Activated CD8-positive, alpha-beta memory T cell treated with anti-CD3 and anti-CD28 coated beads, Interleukin-2, amount 50 U/mL, for 48 hours (primary cell): ENCODE results near the gene MPV17L2.

Experiments used
- DNase-seq: peaks from one replicate; pipeline ENCODE4 v3.0.0-alpha.2; 2020

Gene MPV17L2

DNA sequence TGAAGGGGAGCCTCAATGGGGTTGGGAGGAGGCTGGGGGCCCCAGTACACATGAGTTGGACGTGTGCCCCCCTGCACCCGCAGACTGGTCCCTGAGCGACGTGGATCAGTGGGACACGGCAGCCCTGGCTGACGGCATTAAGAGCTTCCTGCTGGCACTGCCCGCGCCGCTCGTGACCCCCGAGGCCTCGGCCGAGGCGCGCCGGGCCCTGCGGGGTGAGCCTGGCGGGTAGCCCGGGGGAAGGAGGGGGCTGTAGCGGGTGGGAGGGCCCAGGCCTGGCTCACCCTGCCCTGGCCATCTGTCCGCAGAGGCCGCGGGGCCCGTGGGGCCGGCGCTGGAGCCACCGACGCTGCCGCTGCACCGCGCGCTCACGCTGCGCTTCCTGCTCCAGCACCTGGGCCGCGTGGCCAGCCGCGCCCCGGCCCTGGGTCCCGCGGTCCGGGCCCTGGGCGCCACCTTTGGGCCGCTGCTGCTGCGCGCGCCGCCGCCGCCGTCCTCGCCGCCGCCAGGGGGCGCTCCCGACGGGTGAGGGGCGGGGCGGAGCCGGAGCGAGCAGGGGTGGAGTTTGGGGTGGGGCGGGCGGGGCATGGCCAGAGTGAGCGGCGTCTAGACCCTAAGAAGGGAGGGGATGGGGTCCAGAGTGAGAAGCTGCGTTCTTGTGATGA lies 31.9 kb upstream of the MPV17L2 start:
- DNase-seq = peak; percentile 97

DNA sequence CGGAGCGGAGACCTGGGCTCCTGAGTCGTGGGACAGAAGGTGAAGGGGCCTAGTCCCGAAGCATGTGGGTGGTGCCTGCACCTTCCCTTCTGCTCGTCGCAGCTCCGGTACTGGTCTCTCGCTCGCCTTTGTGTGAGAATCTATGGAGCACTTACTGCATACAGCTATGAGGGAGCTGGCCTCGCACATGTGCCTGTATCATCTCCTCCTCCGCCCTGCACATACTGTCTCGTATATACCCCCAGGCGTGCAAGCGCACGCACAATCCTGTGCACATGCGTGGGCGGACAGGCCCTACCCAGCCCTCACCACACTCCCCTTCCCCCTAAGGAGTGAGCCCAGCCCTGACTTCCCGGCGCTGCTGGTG lies 31.4 kb upstream of the MPV17L2 start:
- DNase-seq = no peak

DNA sequence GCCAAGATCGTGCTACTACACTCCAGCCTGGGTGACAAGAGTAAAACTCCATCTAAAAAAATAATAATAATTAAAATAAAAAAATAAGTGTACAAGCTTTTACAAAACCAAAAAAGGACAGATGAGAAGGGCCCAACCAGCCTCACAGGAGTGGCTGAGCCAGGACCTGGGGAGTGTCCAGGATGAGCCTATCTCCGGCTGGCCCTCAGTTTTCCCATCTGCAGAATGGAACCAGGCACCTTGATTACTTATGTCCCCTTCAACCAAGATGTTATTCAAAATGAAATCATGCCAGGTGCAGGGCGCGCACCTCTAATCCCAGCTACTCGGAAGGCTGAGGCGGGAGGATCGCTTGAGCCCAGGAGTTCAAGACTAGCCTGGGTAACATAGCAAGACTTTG lies 28.9 kb upstream of the MPV17L2 start:
- no peak for DNase-seq

DNA sequence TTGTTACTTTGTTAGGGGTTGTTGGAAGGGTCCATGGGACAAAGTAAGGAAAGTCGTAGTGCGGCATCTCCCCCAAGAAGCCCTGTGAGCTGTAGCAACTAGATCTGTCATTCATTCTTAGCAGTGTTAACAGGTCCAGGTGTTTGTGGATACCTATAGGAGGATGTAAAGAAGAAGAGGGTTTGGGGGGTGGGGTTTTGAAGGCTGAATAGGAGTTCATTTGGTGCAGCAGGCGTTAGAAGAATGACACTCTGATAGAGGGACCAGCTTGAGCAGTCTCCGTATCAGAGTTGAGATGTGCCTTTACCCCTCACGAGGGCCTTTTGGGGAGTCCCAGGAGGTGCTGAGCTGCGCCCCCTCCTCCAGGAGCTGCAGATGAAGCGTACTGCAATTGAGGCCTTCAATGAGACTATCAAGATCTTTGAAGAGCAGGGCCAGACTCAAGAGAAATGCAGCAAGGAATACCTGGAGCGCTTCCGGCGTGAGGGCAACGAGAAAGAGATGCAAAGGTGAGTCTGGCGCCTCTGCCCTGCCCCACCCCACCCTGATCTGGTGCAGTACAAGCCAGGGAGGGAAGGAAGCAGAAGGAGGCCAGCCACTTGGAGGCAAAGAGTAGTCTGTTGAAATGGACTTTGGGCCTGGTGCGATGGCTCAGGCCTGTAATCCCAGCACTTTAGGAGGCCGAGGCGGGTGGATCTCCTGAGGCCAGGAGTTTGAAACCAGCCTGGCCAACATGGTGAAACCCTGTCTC lies 27.0 kb upstream of the MPV17L2 start:
- DNase-seq = no peak

DNA sequence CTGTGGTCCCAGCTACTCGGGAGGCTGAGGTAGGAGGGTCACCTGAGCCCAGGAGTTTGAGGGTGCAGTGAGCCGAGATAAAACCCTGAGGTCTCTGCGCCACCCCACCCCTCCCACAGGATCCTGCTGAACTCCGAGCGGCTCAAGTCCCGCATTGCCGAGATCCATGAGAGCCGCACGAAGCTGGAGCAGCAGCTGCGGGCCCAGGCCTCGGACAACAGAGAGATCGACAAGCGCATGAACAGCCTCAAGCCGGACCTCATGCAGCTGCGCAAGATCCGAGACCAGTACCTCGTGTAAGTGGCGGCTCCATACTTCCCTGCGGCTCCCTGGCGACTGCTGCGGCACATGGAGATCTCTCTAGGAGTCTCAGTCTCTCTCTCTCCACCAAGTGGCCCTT lies 26.0 kb upstream of the MPV17L2 start:
- no peak for DNase-seq

DNA sequence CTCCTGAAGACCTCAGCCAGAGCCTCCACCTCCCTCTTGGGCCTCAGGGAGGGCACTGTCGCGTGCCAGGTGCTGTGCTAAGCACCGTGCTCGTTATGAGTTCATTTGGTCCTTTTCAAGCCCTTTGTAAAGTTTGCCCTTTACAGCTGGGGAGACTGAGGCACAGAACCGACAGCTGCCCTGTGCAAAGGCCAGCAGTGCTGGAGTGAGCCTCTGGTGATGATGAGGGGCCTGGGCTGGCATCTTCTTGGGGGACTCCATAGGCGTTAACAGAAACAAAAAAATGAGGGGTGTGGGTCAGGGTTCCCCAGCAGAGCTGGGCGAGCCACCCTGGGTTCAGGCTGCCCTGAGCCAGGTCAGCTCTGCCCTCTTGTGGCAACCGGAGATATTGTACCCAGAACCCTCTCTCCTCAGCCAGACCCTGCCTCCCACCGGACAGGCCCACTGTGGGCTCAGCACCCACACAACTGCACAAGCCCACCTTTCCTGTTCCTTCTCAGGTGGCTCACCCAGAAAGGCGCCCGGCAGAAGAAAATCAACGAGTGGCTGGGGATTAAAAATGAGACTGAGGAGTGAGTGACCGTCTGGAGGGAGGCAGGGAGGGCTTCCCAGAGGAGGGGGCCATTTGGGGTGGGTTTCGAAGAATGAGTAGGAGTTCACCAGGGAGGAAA lies 24.9 kb upstream of the MPV17L2 start:
- peak; percentile 80 for DNase-seq

DNA sequence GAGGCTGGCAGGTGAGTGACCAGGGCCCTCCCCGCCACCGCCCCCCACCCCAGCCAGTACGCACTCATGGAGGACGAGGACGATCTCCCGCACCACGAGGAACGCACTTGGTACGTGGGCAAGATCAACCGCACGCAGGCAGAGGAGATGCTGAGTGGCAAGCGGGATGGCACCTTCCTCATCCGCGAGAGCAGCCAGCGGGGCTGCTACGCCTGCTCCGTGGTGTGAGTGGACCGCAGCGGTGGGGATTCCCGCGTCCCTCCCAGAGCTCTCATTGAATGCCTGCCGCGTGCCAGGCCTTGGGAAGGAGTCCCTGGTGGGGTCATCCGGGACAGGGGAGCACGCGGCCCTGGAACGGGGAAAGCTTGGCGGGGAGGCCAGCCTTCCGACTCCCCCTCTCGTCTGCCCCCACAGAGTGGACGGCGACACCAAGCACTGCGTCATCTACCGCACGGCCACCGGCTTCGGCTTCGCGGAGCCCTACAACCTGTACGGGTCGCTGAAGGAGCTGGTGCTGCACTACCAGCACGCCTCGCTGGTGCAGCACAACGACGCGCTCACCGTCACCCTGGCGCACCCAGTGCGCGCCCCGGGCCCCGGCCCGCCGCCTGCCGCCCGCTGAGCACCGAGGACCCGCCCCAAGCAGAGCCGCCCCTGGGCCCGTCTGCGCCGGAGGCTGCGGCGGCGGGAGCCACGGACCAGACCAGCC lies 24.2 kb upstream of the MPV17L2 start:
- no peak for DNase-seq

DNA sequence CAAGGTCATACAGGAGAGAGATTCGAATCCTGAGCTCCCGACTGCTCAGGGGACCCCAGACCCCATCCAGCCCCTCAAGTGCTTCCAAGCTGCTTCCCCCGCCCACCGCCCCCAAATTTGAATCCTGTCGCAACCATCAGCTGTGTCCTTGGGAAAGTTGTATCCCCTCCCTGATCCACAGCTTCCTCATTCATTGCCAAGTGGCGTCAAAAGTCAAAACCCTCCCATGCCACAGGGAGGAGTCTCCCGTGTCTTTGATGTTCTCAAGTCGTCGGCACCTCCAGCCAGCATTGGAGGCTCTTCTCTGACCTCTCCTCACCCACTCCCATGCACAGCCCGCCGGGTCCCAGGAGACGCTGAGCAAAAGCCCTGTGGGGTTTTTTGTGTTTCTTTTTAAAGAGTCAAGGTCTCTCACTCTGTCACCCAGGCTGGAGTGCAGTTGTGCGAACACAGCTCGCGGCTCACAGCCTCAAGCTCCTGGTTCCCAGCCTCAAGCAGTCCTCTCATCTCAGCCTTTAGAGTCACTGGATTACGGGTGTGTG lies 22.2 kb upstream of the MPV17L2 start:
- no peak for DNase-seq

DNA sequence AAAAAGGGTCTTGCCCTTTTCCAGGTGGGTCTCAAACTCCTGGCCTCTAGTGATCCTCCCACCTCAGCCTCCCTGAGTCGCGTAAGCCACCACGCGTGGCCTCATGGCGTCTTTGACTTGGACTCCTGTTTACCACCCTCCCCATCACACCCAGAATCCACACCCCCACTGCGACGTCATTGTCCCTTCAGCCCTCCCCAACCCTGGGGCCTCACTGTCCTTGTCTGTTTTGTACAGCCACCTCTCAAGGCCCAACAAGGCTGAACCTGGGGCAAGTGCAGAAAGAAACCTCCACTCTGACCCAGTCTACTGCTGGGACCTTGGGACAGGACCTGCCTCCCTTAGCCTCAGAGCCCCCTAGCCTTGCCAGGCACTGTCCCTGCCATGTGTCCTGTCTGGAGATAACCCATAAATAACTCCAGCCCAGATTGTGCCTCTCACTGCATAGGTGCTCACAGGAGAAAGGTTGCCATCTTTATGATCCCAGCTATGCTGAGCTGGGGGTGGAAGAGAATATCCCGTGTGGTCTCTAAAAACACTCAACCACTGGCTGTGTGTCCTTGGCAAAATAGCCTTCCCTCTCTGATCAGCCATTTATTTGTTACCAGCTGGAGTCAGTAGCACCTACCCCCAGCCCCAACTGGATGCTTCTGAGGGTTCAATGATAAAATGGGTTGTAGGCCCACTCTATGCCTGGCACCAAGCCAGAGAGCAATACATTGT lies 21.3 kb upstream of the MPV17L2 start:
- DNase-seq = no peak

DNA sequence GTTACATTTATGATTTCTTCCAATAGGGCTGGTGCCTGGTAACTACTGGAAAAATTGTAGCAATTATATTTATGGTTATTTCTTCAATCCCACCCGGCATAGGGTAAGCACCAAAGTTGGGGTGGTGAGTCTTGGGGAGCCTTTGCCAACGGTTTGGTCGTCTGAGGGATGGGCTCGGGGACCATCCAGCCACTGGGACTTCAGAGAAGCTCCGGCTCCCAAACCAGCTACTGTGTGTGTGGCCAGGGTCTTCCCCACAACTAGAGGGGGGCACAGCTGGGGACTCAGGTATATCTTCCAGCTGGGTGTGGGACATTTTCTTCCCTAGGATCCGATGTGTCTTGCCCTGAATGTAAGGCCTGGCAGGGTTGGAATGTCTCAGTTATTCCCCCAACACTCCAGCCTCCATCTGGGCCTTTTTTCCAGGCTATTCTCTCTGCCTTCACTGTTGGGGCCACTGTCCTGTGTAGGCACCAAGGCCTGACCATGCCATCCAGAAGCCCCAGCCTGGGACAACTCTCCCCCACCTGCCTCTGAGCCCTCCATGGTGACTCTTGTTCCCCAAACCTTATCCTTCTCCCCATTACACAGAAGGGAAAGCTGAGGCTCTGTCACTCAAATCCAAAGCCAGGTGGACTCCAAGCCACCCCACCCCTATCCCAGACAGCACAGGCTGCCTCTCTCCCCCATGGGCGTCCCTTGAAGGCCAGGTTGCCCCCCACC lies 20.5 kb upstream of the MPV17L2 start:
- no peak for DNase-seq

DNA sequence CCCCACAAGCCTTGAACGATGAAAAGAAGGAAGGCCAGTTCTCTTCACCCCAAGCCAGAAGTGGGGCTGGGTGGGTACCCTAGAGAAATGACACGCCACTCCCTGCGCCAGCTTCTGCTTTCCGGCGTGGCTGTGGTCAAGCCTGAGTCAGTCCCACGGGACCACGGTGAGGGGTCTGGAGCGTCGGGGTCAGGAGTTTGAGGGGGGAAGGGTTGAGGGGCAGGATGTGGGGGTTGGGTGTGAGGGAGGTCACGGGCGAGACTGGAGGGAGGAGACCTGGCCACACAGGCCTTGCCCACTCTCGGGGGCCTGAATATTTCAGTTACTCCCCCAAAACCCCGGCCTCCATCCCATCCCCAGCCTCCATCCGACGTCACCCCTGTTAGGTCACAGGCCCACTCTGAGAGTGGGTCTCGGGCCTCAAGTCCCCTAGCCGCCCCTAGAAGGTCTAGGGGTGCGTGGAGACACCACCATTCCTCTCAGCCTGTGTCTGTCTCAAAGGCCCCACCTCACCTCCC lies 19.9 kb upstream of the MPV17L2 start:
- DNase-seq = no peak

DNA sequence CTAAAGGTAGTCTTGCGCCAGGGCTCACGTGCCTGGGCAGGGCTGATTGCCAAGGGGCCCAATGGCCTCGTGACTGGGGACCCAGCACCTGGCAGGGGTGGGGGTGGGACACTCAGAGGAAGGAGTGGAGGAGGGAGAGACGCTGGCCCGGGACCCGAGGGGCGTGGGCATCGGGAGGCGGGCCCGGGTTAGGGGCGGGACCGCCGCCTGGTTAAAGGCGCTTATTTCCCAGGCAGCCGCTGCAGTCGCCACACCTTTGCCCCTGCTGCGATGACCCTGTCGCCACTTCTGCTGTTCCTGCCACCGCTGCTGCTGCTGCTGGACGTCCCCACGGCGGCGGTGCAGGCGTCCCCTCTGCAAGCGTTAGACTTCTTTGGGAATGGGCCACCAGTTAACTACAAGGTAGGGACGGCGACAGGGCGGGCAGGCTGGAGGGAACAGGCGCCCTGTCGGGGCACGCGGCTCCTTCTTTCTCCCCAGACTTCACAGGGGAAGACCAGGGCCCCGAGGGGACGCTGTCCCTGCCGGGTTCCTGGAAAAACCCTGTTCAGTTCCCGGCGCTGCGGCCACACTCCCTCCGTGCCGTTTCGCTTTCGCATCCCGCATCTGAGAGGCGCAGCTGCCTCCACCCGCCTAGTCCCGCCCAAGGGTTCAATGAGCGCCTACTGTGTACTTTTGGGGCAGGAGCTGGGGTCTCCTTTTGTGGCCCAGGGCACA lies 19.3 kb upstream of the MPV17L2 start, which contains the start of gene IFI30:
Gene IFI30, plus strand, starts transcription at position 242 of the 717 bp plus-strand sequence. Its CDS starts 29 bp downstream, at position 271.
- DNase-seq = peak; percentile 83

DNA sequence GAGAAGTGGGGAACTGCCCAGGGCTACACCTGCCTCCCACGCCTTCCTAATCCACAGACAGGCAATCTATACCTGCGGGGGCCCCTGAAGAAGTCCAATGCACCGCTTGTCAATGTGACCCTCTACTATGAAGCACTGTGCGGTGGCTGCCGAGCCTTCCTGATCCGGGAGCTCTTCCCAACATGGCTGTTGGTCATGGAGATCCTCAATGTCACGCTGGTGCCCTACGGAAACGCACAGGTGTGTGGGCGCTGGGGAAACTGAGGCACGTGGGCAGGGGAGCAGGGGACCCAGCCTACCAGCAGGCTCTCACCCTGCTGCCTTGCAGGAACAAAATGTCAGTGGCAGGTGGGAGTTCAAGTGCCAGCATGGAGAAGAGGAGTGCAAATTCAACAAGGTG lies 18.0 kb upstream of the MPV17L2 start:
- DNase-seq = no peak

DNA sequence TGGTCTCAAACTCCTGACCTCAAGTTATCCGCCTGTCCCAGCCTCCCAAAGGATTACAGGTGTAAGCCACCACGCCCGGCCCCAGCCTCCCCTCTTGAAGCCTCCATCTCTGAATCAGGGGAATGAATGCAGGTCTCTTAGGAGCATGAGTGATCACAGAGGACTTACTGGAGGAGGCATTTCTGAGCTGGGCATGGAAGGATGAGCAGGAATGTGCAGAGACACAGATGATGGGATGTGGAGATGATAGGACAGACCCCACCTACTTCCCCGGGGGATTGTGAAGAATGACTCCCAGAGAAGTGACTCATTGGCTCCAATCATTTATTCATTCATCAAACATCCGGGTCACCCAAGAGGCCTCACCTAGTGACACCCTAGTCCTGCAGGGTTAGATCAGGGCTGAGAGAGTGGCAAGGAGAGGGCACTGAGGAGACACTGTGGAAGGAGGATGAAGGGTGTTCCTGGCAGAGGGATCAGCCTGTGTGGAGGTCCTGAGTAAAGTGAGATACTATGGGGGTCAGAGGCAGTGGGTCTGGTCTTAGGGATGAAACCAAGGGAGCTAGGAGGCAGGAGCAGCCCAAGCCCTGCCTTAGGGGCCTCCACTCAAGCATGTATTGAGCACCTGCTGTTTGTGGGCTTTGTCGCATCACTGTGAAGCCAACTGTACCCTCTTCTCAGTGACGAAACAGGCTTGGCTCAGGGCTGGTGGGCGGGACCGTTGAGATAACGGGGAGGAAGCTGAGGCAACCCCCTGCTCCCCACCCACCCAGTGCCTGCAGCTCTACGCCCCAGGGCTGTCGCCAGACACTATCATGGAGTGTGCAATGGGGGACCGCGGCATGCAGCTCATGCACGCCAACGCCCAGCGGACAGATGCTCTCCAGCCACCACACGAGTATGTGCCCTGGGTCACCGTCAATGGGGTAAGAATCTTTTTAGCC lies 16.4 kb upstream of the MPV17L2 start:
- no peak for DNase-seq

DNA sequence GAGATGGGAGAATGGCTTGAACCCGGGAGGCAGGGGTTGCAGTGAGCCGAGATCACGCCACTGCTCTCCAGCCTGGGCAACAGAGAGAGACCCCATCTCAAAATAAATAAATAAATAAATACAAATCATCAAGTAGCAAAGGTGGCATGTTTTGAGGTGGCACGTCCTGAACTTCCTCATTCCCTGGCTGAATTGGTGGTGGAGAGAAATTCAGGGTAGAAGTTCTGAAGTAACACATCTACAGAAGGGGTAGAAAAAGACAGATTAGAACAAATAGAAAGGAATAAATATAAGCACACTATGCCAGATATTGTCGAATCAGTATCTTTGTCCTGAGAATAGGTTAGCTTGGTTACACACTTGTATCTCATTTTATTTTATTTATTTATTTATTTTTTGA lies 13.1 kb upstream of the MPV17L2 start:
- no peak for DNase-seq

DNA sequence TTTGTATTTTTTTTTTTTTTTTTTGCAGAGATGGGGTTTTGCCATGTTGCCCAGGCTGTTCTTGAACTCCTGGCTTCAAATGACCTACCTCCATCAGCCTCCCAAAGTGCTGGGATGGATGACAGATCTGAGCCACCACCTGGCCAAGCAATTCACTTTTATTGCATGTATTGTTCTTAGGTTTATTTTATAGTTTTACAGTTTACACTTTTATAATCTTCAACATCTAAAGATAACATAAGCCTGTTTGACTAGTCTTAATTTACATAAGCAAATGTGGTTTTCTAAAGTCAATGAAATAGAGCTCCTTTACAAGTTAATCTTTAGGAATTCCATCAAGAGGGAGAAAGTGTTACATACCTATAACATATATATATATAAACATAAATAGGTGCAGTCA lies 9.5 kb upstream of the MPV17L2 start:
- DNase-seq = no peak

DNA sequence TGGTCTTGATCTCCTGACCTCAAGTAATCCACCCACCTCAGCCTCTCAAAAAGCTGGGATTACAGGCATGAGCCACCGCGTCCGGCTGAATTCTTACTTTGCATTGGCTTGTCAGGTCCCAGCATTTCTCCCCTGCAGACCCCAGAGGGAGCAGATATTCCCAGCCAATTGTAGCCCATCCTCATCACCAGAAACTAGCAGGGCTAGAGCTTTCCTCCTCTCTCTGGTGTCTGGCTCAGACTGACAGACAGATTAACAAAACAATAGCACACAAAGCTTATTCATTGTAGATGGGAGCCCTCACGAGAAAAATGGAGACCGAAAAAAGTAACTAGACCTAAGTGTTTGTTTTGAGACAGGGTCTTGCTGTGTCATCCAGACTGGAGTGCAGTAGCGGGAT lies 7.5 kb upstream of the MPV17L2 start:
- DNase-seq = no peak

DNA sequence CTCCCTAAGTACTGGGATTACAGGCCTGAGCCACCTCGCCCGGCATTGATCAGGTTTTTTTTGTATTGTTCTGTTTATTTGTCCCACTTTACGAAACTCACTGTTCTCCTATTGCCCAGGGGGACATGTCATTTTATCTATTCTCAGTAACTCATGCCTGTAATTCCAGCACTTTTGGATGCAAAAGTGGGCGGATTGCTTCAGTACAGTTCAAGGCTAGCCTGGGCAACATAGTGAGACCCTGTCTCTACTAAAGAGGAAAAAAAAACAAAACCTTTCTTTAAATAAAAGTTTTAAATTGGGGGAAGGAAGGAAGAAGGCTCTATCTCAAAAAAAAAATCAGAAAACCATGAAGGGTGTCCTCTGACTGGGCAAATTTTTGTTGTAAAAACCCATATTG lies 2.7 kb upstream of the MPV17L2 start:
- no peak for DNase-seq

DNA sequence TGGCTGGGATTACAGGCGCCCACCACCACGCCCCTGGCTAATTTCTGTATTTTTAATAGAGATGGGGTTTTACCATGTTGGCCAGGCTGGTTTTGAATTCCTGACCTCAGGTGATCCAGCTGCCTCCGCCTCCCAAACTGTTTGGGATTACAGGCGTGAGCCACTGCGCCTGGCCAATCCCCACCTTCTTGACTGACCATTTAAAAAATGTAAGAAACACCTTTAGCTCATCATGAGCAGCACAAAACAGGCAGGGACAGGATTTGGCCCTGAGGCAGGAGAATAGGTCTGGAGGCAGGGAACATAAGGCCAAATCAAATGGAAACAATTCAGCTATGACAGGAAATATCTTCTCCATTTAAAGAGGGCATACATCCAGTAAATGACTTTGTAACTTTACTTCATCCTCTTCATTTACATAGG lies 1.4 kb upstream of the MPV17L2 start:
- DNase-seq = no peak
